GM19023 (cell line): Measurements from ENCODE around the gene ITPR1.

Source experiments
- ATAC-seq: cut with Tn5 transposase; IDR thresholded peaks from one replicate; pipeline ENCODE4 v1.9.1; 2021; ENCODE audit warnings: mild to moderate bottlenecking, moderate library complexity; ENCODE audit not compliant: unreplicated experiment

ITPR1 gene

DNA sequence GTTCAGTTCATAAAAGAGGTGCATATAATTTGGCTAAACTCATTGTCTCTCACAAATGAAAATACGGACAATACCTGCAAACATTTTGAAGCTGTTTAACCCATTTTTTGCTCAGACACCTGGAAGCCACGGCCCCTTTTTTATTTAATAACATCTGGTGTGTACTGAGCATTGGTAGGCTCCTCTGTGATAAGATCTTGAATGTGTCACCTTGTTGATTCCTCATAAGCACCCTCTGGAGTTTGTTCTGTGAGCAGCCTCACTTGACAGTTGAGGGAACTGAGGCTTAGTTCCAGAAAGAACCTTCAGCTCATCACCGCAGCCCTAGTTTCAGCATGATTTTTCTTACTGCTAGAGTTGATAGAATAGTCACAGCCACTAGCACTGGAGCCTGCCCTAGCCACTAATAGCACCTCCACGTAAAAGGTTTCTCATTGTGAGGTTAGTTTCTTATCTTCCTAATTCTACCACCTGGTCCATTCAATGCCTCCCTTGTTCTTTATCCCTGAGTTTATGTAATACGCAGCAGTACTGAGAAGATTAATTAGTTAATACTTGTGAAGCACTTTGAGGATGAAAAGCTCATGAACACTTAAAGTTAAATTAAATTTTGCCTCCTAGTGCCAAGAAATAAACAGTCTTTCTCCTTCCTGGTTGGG lies 71.9 kb downstream of the ITPR1 start:
- no peak for ATAC-seq

- ATAC-seq: no peak
Measured at GRCh38 chr3:4565809-4566501, 72.8 kb downstream of the ITPR1 start.

GRCh38 chr3:4568841-4569240 lies 75.7 kb downstream of the ITPR1 start:
- no peak for ATAC-seq

GRCh38 chr3:4570840-4571621 lies 77.9 kb downstream of the ITPR1 start:
- no peak for ATAC-seq

DNA sequence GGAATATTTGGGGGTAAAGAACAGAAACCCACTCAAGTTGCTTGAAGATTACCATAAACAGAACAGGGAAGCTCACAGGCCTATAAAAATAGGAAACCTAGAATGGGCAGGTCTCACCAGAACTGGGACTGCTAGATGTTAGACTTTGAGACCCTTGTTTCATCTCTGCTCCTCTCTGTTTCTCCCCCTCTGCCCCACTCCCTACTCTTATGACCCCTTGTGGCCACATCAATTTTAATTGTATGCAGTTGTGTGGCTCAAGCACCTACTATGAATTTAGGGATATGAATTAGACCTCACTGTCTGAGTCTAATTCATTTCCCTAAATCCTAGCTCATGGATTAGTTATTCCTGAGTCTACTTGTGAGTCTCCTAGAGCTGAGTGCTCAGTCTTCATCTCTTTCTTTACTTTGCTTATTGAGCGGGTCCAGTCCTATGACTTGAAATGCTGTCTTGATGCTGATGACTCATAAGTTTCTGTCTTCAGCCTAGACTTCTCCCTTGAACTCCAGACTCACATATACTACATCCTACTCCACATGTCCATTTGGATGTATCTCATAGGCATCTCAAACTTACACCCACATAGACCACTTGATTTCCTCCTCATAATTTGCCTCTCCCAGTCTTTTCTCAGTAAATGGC lies 78.7 kb downstream of the ITPR1 start:
- ATAC-seq: no peak

DNA sequence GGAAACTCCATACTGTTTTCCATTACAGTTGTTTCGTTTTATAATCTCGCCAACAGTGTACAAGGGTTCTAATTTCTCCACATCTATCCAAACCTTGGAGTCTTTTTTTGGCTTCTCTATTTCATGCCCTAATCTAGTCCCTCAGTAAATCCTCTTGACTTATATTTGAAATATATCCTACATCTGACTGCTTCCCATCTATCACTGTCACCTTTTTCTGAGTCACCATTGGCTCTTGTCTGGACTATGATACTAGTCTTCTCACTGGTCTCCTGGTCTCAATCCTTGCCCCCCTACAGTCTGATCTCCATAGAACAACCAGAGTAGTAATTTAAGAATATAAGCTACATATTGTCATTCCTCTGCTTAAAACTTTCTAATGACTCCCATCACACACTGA lies 80.0 kb downstream of the ITPR1 start:
- no peak for ATAC-seq

- no peak for ATAC-seq
Measured at GRCh38 chr3:4574426-4574965, 81.3 kb downstream of the ITPR1 start.

GRCh38 chr3:4575381-4575780 lies 82.2 kb downstream of the ITPR1 start:
- no peak for ATAC-seq

- no peak for ATAC-seq
Measured at GRCh38 chr3:4577721-4578120, 84.6 kb downstream of the ITPR1 start.

DNA sequence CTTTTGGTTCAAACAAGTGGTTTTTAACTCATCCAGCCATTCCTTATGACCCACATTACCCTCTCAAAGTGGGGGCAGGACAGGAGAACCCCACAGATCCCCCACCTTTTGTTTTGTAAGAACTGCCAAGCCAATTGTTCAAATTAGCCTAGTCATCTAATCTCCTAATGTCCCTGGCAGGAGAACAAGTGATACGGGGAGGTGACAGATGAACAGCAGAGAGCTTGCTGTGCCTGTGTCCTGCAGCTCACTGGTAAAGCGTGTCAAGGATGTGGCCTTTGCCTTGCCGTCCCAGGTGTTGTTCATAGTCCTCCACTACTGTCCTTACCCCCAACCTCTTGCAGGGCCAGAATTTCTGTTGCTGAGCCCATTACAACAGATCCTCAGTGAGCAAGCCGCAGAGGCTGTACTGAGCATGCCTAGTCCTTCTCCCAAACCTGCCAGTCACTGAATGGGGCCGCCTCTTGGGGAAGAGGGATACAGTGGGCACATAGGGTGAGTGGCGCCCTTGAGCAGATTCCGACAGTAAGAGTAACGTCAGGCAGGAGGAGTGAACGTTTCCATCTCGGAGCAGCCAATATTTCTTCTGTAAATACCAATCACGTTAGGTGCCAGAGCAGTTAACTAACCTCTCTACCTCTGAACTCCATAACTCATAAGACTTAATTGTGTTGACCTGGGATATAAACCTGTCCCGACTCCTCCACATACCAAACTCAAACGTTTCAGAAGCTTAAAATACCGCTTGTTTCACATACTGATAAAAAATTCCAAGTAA lies 87.4 kb downstream of the ITPR1 start:
- no peak for ATAC-seq

DNA sequence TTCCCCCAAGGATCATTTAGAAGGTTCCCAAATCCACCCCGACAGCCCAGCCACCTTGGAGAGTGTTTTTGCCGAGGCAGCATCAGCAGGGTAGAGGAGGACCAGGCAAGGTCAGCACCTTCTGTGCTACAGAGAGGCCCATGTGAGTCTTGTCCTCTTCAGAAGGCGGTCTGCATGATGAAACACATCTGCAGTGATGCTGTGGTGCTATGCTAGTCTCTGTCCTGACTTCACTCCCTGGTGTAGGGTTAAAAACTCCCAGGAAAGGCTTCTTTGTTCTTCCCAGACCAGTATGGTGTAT lies 87.9 kb downstream of the ITPR1 start:
- ATAC-seq: no peak

DNA sequence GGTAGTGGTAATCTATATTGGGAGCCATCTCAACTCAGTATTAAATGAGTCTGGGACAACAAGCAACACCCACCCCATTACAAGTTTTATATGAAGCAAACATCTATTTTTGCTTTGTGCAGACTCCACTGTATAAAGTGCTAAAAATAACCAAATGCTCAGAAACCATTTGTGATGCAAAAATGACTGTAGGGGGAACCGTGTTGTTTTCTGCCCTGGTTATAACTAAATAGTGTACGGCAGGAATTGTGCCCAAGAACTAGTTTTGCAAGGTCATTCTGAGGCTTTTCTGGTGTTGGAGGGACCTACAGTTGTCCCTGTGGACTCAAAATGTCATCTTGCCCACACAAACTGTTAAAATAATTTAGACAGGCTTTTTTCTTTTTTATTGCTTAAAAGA lies 88.3 kb downstream of the ITPR1 start:
- no peak for ATAC-seq

DNA sequence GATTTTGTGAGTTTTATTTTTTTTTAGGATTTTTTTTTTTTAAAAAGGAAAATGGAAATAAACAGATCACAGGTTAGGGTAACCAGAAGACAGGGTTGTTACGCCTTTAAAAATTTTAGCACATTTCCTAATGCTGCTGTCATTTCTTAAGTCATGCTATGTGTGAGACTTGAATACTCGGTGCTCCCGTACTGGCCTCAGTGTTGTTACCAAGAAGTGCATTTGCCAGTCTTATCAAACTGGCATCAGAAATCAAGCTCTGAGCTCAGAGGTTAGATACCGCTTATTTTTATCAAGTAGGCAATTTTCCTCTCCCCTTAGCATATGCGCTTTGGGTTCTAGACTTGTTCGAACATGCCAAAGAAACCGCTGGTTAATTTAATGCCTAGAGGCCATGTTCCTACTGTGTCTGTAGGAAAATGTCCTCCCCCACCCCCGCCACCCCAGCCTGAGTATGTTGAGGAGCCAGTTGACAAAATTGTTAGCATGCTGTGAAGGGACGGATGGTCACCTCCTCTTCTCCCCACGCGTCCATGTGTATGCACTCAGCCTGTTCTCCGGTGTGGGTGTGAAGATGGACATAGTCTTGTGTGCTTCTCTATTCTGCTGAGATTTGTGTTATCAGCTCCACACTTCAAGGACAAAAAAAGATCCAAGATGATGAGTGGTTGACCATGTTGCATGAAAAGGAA lies 88.9 kb downstream of the ITPR1 start:
- no peak for ATAC-seq

- ATAC-seq: no peak
Measured at GRCh38 chr3:4582624-4583023, 89.5 kb downstream of the ITPR1 start.

DNA sequence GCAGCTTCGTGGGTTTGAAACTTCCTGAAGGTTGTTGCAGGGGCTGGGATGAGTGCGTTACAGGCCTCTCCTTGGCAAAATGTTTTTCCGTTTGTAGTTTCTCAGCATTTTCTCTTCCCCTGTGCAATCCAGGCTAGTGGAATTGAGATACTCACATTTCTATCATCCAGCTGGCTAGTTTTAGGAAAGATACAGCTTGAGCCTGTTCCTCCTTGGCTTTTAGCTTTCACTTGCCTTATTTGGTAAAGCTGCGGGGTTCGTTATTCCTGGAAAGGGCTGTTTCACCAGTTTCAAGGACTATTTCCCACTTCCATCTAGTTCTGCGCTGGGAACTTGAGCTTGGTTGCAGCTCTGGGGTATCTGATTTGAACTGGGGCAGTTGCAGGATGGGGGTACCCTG lies 90.3 kb downstream of the ITPR1 start:
- no peak for ATAC-seq

GRCh38 chr3:4584456-4585249 lies 91.5 kb downstream of the ITPR1 start:
- ATAC-seq: no peak

DNA sequence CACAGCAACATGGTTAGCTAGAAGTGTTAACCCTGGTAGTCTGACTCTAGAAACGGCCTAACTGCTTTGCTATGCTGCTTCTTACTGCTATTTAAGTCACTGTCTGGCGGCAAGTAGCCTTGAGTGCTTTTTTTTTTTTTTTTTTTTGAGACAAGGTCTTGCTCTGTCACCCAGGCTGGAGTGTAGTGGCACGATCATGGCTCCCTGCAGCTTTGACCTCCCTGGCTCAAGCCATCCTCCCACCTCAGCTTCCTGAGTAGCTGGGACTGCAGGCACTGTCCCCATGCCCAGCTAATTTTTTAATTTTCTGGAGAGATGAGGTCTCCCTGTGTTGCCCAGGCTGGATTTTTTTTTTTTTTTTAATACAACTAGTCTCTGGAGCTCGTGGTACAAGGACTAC lies 93.2 kb downstream of the ITPR1 start:
- ATAC-seq: no peak

DNA sequence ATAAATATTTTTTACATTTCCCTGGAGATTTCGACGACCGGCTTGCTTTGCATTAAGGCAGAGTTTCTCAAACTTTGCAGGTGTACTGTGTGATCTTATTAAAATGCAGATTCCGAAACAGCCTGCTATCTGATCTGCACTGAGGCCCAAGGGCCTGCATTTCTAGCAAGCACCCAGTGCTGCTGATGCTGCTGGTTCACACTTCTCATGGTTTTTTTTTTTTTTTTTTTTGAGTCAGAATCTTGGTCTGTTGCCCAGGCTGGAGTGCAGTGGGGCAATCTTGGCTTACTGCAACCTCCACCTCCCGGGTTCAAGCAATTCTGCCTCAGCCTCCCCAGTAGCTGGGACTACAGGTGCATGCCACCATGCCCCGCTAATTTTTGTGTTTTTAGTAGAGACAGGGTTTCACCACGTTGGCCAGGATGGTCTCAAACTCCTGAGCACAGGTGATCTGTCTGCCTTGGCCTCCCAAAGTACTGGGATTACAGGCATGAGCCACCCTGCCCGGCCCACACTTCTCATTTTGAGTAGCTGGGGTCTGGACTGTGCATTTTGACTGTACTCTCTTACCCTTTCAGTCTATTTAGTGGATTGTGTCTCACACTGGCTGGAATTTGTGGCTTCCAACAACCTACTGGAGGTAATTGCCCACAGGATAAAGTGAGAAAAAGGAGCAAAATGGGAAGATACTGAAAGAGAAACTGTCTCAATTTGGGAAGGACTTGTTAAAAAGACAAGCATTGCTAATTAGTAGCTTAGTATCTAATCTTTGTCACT lies 94.1 kb downstream of the ITPR1 start:
- ATAC-seq: no peak

DNA sequence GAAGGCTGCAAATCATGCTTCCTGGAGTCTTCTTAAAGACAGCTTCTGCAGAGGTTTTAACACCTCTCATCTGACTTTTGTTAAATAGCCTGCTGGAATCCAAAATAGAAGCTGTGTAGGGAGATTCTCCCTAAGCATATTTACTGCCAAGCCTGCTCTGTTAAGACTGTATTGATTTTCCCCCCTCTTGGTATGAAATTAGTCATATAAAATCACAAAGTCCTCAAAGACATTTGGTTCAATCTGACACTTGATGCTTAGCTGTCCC lies 94.6 kb downstream of the ITPR1 start:
- no peak for ATAC-seq
